Measurements from ENCODE around the gene POU2AF3. TPM values are rescaled to one million over a fixed set of nuclear protein-coding genes. Genes with fewer than 3 reads are reported as not detected.

The POU2AF3 gene
- total RNA-seq, 1 experiment from 2014 or later: not detected

- ATAC-seq (no peak), DNase-seq (ENCODE audit: low read depth, low spot score) (no peak)
- H3K27me3 ChIP-seq (ENCODE audit: insufficient read depth, low read length): peaks cover 56% of the 10 kb centered on the region
- H3K36me3 ChIP-seq (ENCODE audit: control insufficient read depth in 1 of 2, insufficient read depth in 2 of 2, low read length in 2 of 2): no peaks in the 10 kb centered on the region
- RAD21 ChIA-PET (ENCODE audit: low non-redundant PET in 1 of 2, low total read pairs in 2 of 2, uncharacterized antibody in 2 of 2, unreplicated experiment in 2 of 2): no interaction called here
- H3K79me2 ChIP-seq (ENCODE audit: insufficient read depth, low read length): no peaks in the 10 kb centered on the region
- no peak overlapping the region for H3K27ac ChIP-seq (ENCODE audit: low read depth, low read length)
- H2AFZ ChIP-seq (ENCODE audit: low read depth, low read length, poor library complexity, severe bottlenecking): no peak overlapping the region
- H3K9me3 ChIP-seq (ENCODE audit: control insufficient read depth in 1 of 2, insufficient read depth in 1 of 2, low read depth in 1 of 2, low read length in 2 of 2): no peaks in the 10 kb centered on the region
- no peak overlapping the region for H3K4me3 ChIP-seq (replicated peaks in 1 of 2; ENCODE audit: low read depth in 1 of 2, low read length in 2 of 2)
- H4K20me1 ChIP-seq (ENCODE audit: insufficient read depth): no peaks in the 10 kb centered on the region
- no TSS peak for BruUV-seq (replicated peaks)
- H3K9me2 ChIP-seq (ENCODE audit: insufficient read depth): no peaks in the 10 kb centered on the region
- intact Hi-C loops (cut with micrococcal nuclease): no loop called here
- POLR2A ChIA-PET: no interaction called here
- no peak overlapping the region for H3K9ac ChIP-seq (ENCODE audit: low read length)
- no peaks in the 10 kb centered on the region for H3K4me1 ChIP-seq (ENCODE audit: control insufficient read depth in 1 of 2, insufficient read depth in 2 of 2, low read length in 2 of 2)
- H3K4me2 ChIP-seq (ENCODE audit: low read length): no peak overlapping the region
- TF ChIP-seq FOSL1 (IDR thresholded peaks at IDR 0.05; ENCODE audit: low read depth) (no peak), CBX3 (IDR thresholded peaks at IDR 0.05; ENCODE audit: low read depth) (no peak), SP1 (IDR thresholded peaks at IDR 0.05; ENCODE audit: low read depth) (no peak), CEBPB (IDR thresholded peaks at IDR 0.05; ENCODE audit: low read depth) (no peak)
- TF ChIP-seq, protein P1, sequence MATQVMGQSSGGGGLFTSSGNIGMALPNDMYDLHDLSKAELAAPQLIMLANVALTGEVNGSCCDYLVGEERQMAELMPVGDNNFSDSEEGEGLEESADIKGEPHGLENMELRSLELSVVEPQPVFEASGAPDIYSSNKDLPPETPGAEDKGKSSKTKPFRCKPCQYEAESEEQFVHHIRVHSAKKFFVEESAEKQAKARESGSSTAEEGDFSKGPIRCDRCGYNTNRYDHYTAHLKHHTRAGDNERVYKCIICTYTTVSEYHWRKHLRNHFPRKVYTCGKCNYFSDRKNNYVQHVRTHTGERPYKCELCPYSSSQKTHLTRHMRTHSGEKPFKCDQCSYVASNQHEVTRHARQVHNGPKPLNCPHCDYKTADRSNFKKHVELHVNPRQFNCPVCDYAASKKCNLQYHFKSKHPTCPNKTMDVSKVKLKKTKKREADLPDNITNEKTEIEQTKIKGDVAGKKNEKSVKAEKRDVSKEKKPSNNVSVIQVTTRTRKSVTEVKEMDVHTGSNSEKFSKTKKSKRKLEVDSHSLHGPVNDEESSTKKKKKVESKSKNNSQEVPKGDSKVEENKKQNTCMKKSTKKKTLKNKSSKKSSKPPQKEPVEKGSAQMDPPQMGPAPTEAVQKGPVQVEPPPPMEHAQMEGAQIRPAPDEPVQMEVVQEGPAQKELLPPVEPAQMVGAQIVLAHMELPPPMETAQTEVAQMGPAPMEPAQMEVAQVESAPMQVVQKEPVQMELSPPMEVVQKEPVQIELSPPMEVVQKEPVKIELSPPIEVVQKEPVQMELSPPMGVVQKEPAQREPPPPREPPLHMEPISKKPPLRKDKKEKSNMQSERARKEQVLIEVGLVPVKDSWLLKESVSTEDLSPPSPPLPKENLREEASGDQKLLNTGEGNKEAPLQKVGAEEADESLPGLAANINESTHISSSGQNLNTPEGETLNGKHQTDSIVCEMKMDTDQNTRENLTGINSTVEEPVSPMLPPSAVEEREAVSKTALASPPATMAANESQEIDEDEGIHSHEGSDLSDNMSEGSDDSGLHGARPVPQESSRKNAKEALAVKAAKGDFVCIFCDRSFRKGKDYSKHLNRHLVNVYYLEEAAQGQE (IDR thresholded peaks at IDR 0.05; ENCODE audit: low read depth): no peak
- CTCF ChIA-PET: no interaction called here
Observed at GRCh38 chr11:111250936-111251335, 47.4 kb upstream of the POU2AF3 start.

DNA sequence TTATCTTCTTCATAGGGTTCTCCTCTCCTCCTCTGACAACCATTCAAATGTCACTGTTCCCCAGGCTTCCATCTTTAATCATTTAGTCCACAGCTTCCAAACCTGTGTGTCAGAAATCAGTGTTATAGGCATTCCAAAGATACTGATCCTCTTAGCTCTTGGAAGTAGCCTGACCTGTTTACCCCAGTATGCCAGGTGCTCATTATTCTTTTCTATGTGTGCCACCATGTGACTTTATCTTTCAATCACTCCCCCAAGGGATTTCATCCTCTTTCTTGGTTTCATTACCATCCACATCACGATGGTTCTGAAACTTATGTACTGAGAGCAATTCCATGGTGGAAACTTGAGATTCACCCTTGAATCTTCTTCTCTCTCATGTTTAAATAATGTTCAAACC, 45.2 kb upstream of the POU2AF3 start:
- H2AFZ ChIP-seq (ENCODE audit: low read depth, low read length, poor library complexity, severe bottlenecking): no peak overlapping the region
- no peak overlapping the region for H3K9ac ChIP-seq (ENCODE audit: low read length)
- H3K79me2 ChIP-seq (ENCODE audit: insufficient read depth, low read length): no peaks in the 10 kb centered on the region
- H3K4me1 ChIP-seq (ENCODE audit: control insufficient read depth in 1 of 2, insufficient read depth in 2 of 2, low read length in 2 of 2): no peaks in the 10 kb centered on the region
- intact Hi-C loops (cut with micrococcal nuclease): no loop called here
- no peak for DNase-seq (ENCODE audit: low read depth, low spot score)
- no peak for TF ChIP-seq MAX (IDR thresholded peaks at IDR 0.05)
- no peak for TF ChIP-seq SRF (IDR thresholded peaks at IDR 0.05; ENCODE audit: low read depth)
- TF ChIP-seq, protein P1 (IDR thresholded peaks at IDR 0.05; ENCODE audit: low read depth): no peak
- no peak for TF ChIP-seq ATF3 (IDR thresholded peaks at IDR 0.05)
- no peak for TF ChIP-seq ZNF274 (IDR thresholded peaks at IDR 0.05; ENCODE audit: low read depth, low read length)
- no peak for TF ChIP-seq EZH2 (IDR thresholded peaks at IDR 0.05)
- no peak for TF ChIP-seq ZBTB33 (IDR thresholded peaks at IDR 0.05; ENCODE audit: extremely low read depth, insufficient replicate concordance, low read length)
- no peaks in the 10 kb centered on the region for H3K36me3 ChIP-seq (ENCODE audit: control insufficient read depth in 1 of 2, insufficient read depth in 2 of 2, low read length in 2 of 2)
- no TSS peak for BruUV-seq (replicated peaks)
- no peaks in the 10 kb centered on the region for H3K9me2 ChIP-seq (ENCODE audit: insufficient read depth)
- peaks cover 64% of the 10 kb centered on the region for H3K27me3 ChIP-seq (ENCODE audit: insufficient read depth, low read length)
- H3K4me3 ChIP-seq (replicated peaks in 1 of 2; ENCODE audit: low read depth in 1 of 2, low read length in 2 of 2): no peak overlapping the region
- ATAC-seq: no peak
- H4K20me1 ChIP-seq (ENCODE audit: insufficient read depth): no peaks in the 10 kb centered on the region
- H3K9me3 ChIP-seq (ENCODE audit: control insufficient read depth in 1 of 2, insufficient read depth in 1 of 2, low read depth in 1 of 2, low read length in 2 of 2): no peaks in the 10 kb centered on the region
- POLR2A ChIA-PET: no interaction called here
- RAD21 ChIA-PET (ENCODE audit: low non-redundant PET in 1 of 2, low total read pairs in 2 of 2, uncharacterized antibody in 2 of 2, unreplicated experiment in 2 of 2): no interaction called here
- CTCF ChIA-PET: no interaction called here
- H3K4me2 ChIP-seq (ENCODE audit: low read length): no peak overlapping the region
- H3K27ac ChIP-seq (ENCODE audit: low read depth, low read length): no peak overlapping the region

Measured in HCT116 (cell line).